ENCODE data around the gene NAA16.
A peak's percentile ranks its signal among the peaks of the same experiment; 100 is the strongest.

The NAA16 gene

DNA sequence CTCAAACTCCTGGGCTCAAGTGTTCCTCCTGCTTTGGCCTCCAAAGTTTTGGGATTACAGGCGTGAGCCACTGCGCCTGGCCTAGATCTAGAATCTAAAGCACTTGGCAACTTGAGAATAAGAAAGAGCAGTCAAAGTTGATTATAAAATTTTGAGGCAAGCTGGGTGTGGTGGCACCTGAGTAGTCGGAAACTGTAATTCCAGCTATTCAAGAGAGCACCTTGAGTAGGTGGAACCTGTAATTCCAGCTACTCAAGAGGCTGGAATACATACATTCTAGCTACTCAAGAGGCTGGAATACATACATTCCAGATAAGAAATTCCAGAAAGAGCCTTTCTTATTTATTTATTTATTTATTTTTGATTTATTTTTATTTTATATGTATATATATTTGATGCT is 8.3 kb upstream of the NAA16 start:
- no peak for DNase-seq

DNA sequence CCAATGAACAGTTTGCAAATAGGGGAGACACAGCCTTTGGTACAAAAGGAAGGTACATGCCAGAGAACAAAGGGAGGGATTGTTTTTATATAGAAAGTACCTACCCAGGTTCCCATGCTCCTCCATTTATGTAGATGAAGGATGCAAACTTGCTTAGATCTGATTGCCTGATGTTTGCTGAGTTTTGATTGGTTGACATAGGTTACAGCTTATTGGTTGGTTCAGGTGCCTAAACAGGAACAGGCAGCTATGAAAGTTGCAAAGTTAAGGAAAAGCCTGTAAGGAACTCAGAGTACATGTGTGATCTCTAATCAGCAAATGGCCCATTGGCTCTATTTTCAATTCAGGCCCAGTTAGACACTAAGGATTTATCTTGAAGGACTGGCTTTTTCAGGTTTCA is 6.5 kb upstream of the NAA16 start:
- DNase-seq, result no peak

DNA sequence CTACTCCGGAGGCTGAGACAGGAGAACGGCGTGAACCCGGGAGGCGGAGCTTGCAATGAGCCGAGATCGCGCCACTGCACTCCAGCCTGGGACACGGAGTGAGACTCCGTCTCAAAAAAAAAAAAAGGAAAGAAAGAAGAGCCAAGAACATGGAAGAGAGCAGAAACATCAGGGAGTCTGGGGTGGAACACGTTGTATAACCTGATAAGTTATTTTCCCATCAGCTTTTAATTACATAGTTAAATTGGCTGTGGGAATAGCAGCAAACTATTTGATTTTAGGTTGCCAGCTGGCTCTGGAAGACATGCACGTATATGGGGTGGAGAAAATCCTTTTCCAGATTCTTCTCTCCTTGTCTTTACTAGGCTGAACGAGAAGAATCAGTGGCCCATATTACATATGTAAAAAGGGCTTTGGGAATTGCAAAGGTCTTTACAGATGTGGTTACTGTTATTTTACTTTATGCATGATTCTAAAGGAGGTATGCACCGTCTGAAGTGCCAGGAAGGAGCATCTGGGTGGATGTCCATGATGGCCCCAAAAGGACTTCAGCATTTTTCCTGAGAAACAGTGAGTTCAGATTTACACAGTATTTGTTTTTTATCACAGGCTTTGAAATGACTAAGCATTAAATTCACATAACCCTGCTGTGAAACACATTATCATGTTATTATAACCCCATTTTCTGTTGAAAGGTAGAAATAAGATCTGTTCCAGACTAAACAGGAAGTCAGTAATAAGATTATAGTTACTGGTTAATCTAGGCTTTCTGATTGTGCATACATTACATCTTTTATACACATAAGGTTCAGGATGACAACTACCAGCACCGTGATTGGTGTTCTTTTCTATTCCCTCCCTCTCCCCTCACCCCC is 4.6 kb upstream of the NAA16 start:
- no peak for DNase-seq

DNA sequence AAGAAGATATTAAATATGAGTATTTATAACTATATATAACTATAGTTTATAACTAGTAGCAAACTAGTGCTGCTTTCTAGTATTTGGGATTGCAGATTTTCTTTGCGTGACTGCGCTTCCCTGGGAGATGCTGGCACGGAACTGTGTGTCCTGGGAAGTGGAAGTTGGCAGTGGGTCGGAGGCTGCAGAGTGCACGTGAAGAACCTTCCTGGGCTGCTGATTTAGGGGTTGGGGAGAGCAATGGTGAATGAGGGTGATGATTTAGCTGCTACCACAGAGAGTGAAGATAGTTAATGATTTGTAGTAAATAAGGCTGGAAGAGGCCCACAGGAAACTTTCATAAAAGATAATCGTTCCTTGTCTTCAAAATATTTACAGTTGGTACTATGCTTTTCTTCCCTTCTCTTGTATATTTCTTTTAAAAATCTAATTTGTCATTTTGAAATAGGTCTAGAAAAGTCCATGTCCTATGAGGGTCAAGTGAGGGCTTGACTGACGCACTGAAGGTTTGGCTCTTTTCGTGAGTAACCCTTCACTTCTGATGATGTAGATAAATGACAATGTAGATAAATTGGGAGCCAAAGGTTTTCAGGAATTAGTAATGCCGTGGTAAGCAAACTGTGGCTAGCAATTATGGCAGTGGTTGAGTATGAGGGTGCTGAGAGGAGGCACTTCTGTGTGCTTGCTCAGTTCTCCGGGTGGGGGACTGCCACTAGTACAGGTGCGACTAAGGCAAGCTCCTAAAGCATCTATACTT is 3.0 kb upstream of the NAA16 start:
- DNase-seq, result no peak

DNA sequence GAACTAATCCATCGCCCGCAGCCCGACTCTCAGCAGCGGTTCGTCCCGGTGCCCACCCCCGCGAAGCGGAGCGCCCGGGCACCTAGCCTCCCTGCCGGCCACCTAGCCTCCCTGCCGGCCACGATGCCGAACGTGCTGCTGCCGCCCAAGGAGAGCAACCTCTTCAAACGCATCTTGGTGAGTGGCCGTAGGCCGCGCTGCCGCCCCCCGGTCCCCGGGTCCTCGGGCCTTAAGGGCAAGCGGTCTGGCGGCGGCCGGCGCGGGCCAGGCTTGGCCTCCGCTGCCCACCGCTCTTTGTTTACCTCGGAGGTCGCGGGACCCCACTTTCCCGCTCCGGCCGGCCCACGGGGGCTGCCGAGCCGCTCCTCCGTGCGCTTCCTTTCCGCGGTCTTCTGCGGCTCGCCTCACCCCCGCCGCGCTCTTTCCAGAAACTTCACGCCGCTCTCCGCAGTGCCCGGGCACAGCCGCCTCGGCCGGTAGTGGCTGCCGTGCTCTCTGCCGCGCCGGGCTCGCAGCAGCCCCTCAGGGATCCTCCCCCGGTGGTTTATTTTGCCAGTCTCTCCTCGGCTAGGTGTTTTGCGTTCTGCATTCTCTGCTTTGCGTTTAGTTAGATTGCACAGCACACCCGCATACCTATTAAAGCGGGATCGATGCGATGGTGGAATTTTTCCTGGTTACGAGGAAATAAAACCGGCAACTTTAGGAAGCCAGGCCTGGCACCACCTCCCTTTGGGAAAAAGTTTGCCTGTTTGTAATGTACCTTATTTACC is 524 bp downstream of the NAA16 start:
- DNase-seq, result peak; percentile 97

DNA sequence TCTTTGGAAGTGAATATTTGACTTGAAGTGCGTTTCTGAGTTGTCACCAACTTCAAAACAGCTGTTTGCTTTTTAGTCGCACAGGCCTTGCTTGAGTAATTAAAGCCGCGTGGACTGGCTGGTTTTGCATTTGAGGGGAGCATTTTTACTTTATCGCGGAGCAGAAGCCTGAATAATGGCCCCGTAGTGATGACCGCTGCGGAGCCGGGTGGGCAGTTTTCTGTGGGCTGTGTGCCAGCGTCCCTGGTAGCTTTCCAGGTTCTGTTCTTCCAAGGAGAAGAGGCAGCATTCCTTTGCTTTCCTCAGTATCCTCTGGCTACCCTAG is 1.1 kb downstream of the NAA16 start:
- no peak for DNase-seq

DNA sequence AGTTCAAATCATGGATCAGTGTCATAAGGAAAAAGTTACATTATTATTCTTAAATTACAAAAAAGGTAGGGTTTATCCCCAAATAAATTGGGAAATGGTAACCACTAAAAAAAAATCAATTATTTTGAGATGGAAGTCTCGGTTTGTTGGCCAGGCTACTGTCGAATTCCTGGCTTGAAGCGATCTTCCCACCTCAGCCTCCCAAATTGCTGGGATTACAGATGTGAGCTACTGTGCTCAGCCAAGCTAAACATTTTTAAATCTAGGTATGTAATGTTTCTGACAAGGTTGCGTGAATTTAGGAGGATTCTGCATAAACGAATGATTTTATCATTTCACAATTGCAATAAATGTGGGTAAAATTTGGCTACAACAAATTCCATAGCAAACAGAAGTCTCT is 2.0 kb downstream of the NAA16 start:
- no peak for DNase-seq

DNA sequence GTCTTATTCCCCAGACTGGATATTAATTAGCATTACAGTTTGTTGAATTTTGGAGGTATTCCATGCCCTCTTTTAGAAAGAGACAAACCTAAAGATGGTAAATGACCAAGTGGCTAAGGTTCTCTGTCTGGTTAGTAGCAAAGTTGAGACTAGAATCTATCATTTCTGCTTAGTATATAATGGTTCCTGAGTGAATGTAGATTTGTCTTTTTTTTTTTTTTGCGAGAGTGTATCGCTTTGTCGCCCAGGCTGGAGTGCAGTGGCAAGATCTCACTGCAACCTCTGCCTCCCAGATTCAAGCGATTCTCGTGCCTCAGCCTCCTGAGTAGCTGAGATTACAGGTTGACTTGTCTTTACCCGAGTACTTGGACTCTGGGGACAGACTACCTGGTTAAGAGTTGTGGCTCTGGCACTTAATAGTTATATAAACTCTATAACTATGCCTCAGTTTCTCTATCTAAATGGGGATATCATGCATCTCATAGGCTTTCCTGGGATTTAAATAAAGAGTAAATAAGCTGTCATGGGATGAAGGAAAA is 2.7 kb downstream of the NAA16 start:
- DNase-seq, result no peak

DNA sequence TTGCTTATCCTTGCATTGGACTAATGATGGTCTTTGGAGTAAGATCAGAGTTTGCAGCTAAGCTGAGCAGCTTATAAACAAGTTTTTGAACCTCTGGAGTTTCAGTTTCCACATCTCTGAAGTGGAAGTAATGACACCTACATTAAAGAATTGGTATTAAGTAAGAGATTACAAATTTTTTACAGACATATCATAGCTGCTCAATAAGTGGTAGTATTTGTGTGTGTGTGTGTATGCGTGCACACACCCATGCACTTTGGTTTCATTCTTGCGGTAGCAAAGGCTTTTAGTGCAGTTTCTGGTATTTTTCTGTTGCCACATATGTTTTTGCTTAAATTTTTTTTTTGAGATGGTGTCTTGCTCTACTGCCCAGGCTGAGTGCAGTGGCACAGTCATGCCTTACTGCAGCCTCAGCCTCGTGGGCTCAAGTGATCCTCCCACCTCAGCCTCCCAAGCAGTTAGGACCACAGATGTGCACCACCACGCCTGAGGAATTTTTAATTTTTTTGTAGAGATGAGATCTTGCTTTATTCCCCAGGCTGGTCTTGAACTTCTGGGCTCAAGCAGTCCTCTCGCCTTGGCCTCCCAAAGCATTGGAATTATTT is 4.5 kb downstream of the NAA16 start:
- DNase-seq, result no peak

DNA sequence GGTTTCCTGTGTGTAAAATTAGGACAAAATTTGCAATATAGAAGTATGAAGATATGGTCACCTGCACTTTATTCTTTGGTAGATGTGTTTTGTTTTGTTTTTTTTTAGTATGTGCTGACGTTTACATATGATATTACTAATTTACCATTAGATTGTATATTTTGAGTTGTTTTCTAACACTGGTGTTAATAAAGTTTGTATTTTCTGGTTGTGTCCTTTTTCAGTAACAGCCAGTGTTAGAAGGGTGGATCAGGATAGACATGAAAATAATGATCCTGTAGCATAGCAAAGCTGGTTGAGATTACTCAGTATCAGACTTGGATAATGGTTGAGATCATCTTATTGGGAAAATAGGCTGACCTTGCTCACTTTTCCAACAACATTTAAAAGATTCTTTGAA is 6.2 kb downstream of the NAA16 start:
- no peak for DNase-seq

DNA sequence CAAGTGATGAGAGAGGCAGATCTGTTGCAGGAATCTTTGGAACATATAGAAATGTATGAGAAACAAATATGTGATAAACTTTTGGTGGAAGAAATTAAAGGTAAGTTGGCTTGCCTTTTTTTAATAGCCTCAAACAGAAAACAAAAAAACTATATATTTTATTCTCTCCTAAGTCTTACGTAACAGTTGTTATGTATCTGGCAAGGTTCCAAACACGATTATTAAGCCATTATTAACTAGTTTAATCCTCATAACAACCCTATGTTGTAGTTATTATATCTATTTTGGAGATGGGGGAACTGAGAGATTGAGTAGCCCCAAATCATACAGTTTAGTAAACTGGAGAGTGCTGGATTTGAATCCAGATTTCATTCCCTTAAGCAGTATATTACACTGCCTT is 14.7 kb downstream of the NAA16 start:
- DNase-seq, result no peak

DNA sequence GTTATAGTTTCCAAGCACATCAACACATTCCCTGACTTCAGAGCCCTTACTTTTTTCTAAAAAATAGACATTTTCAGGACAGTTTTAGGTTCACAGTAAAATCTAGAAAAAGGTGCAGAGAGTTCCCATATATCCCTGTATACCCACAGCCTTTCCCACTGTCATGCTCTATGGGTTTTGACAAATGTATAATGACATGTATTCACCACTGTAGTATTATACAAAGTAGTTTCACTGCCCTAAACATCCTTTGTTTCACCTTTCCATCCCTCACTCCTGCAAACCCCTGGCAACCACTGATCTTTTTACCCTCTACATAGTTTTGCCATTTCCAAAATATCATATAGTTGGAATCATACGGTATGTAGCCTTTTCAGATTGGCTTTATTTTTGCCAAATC is 15.6 kb downstream of the NAA16 start:
- DNase-seq, result no peak

DNA sequence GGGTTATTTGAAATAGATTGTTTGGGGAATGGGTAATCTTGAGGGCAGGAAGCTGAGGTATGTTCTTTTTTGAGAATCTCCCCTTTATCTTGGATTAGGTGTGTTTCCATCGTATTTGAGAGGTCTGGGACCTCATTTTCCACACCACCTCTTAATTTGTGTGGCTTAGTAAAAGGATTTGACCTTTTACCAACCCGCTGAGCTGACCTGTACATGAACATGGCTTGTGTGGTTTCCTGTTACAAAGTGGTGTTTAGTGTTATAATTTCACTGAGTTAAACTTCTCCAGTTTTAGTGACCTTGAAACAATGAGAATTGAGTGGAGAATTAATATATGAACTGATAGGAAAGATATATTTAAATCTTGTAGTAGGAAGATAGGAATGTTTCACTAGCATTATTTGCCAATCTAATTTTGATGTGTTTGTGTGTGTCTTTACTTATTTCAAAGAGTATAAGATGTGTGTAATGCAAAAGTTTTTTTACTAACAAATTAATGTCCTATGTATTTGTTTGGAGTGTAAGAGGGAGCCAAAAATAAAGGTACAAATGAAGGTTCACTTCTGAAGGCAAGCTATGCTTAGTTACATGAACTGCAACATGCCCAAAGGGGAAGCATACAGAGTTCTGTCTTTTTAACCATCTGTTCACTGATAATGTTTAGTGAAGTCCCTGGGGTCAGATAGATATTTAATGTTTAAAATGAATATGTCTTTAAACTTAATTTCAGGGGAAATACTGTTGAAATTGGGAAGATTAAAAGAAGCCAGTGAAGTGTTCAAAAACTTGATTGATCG is 17.1 kb downstream of the NAA16 start:
- DNase-seq, result no peak

DNA sequence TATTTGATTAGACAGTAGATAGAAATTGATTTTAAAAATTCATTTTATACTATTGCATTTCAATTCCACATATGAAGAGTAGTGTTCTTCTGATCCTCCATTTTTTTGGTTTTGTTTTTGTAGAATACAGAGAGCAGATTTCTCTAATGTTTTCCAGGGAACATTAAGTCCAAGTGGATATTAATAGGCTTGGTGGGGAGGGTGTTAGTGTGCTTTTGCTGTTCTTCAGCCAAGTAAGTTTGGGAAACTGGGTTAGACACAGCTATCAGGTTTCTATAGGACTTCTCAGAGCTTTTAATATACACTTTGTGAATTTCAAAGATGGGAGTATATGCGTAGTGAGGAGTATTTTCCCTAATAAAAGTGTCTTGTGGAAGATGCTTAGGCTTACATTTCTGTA is 21.8 kb downstream of the NAA16 start:
- no peak for DNase-seq

DNA sequence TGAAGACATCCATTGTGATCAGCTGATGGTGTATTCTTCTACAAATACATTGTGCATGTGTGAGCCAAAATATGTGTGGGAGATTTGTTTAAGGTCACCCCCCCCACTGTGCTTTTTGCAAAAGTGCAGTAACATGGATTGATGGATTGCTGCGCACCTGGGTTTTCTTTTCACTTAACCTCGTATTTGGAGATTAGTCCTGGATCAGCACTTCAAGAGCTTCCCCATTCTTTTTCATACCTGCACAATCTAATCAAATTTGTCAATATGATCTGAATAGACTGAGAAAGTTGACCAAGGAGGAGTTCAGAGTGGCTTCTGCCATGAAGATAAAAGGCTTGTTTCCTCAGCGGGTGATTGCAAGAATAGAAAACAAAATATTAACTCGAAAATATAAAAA is 23.7 kb downstream of the NAA16 start:
- no peak for DNase-seq

DNA sequence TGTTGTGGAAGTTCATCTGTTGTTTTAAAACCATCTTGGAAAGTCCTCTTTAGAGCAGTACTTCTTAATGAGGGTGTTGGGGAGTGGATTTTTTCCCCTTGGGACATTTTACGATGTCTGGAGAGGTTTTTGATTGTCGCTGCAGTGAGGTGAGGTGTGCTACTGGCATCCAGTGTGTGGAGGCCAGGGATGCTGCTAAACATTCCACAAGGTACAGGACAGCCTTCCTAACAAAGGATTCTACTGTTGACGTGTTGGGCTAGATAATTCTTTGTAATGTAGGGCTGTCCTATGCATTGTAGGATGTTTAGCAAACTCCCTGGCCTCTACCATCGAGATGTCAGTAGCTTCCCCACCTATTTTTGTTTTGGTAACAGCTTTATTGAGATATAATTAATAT is 33.3 kb downstream of the NAA16 start:
- DNase-seq, result no peak

DNA sequence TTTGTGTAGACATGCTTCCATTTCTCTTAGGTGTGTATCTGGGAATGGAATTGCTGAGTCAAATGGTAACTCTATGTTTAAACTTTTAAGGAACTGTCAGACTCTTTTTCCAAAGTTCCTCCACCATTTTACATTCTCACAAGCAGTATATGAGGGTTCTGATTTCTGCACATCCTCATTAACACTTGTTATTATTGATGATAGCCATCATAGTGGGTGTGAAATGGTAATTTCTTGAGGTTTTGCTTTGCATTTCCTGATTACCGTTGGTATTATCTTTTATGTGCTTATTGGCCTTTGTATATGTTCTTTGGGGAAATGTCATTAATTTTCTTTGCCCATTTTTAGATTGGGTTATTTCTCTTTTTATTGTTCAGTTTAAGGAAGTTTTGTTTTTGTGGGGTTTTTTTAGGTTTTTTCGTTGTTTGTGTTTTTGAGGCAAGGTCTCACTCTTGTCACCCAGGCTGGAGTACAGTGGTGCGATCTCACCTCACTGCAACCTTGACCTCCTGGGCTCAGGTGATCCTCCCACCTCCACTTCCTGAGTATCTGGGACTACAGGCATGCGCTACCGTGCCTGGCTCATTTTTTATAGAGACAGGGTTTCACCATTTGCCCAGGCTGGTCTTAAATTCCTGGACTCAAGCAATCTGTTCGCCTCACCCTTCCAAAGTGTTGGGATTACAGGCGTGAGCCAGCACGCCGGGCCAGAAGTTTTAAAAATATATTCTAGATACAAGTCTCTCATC is 34.3 kb downstream of the NAA16 start:
- no peak for DNase-seq

DNA sequence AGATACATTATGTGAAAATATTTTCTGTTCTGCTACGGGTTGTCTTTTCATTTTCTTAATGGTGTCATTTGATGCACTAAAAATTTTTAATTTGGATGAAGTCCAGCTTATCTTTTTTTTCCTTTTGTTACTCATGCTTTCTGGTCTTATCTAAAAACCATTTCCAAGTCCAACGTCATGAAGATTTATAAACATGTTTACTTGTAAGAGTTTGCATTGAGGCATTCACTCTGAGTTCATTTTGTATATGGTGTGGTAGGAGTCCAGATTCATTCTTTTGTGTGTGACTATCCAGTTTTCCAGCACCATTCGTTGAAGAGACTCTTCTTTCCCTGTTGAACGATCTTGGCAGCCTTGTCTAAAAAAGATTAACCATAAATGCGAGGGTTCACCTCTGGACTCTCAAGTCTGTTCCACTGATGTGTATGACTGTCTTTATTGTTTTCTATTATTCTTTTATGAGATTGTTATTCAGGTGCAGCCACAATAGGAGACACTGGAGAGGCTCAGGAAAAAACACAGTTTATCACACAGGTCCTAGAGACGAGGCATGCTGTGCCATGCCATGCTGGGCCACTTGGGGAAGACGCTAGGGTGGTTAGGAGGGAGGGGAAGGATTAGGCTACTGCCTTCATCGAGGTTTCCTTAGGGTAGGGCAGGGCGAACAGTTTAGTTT is 35.0 kb downstream of the NAA16 start:
- no peak for DNase-seq

DNA sequence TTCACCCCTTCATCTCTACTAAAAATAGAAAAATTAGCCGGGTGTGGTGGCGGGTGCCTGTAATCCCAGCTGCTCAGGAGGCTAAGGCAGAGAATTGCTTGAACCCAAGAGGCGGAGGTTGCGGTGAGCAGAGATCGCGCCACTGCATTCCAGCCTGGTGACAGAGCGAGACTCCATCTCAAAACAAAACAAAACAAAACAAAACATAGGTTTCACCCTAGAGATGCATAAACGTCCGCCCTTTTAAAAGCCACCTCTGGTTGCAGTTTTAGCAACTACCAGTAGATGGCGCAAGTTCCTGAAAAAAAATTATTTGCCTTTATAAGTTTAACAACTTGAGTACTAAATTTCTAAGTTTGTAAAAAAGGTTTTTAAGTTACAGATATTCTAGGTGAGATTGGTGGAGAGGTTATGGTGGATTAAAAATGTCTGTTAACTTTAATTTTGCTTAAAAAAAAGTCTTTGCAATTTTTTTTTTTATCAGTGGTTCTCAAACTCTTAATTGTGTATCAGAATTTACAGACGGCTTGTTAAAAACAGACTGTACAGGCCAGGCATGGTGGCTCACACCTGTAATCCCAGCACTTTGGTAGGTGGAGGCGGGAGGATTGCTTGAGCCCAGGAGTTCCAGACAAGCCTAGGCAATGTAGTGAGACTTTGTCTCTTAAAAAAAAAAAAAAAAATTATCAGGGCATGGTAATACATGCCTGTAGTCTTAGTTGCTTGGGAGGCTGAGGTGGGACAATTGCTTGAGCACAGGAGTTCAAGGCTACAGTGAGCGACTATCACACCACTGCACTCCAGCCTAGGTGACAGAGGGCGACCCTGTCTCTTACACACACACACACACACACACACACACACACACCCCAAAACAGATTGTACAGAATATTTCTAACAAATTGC is 42.1 kb downstream of the NAA16 start:
- peak; percentile 20 for DNase-seq

All from right kidney (tissue), 1 donor.